Measurements from ENCODE around the gene ERFE.

DNA sequence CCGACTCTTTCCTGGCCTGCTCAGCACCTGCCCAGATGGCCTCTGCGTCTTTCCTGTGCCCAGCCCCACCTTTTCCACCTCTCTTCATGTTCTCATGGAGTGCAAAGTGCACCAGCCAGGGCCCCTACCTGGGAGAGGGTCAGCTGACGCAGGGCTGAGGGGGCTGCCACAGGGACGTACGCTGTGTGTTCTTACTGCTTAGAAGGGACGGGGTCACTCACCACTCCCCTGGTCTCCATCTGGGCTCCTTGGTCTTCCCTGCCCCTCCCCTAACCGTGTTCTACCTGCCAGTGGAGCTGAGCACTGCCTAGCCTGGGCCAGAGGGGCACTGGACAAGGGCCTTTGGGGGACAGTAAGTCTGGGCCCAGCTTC is 8.6 kb downstream of the ERFE start:
- TF ChIP-seq POLR2A (IDR thresholded peaks at IDR 0.05; ENCODE audit: low read depth, low read length) (no peak), E2F4 (IDR thresholded peaks at IDR 0.05; ENCODE audit: low read depth, low read length) (no peak), YY1 (IDR thresholded peaks at IDR 0.05; ENCODE audit: low read depth, low read length) (no peak), POLR2AphosphoS2 (IDR thresholded peaks at IDR 0.05; ENCODE audit: low read depth, low read length) (no peak), TAF1 (IDR thresholded peaks at IDR 0.05; ENCODE audit: borderline replicate concordance, low read depth, low read length) (no peak), ZSCAN29 (IDR thresholded peaks at IDR 0.05) (no peak), POLR2AphosphoS5 (IDR thresholded peaks at IDR 0.05; ENCODE audit: low read length) (no peak), CBX5 (IDR thresholded peaks at IDR 0.05; ENCODE audit: low read depth) (no peak), SIN3A (IDR thresholded peaks at IDR 0.05; ENCODE audit: low read depth, low read length) (no peak), DPF2 (IDR thresholded peaks at IDR 0.05) (no peak), PAX8 (IDR thresholded peaks at IDR 0.05) (no peak), JUNB (IDR thresholded peaks at IDR 0.05) (no peak)
- TF ChIP-seq, protein P1, sequence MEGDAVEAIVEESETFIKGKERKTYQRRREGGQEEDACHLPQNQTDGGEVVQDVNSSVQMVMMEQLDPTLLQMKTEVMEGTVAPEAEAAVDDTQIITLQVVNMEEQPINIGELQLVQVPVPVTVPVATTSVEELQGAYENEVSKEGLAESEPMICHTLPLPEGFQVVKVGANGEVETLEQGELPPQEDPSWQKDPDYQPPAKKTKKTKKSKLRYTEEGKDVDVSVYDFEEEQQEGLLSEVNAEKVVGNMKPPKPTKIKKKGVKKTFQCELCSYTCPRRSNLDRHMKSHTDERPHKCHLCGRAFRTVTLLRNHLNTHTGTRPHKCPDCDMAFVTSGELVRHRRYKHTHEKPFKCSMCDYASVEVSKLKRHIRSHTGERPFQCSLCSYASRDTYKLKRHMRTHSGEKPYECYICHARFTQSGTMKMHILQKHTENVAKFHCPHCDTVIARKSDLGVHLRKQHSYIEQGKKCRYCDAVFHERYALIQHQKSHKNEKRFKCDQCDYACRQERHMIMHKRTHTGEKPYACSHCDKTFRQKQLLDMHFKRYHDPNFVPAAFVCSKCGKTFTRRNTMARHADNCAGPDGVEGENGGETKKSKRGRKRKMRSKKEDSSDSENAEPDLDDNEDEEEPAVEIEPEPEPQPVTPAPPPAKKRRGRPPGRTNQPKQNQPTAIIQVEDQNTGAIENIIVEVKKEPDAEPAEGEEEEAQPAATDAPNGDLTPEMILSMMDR (IDR thresholded peaks at IDR 0.05 in 2 of 3, conservative IDR thresholded peaks at IDR 0.05 in 1 of 3; ENCODE audit: control insufficient read depth in 2 of 3, extremely low read depth in 1 of 3, insufficient read depth in 1 of 3, low read depth in 3 of 3, low read length in 3 of 3), result no peak

Data from GM12878 (cell line).